Posterior vena cava (tissue), 2 donors: ENCODE measurements around the gene CCDC137. TPM values are rescaled to one million over a fixed set of nuclear protein-coding genes. Genes with fewer than 3 reads are reported as not detected.

Experiments used
- DNase-seq: peaks from one replicate; pipeline ENCODE4 v3.0.0-alpha.2; 2020; ENCODE audit warnings: low spot score
- intact Hi-C, 2 donors: fragments of 100-400 bp; cut with DNase I; formaldehyde crosslinking; loops; one replicate each; pipeline versions ENCODE4 v1.14.1 to v1.14.2; 2022 to 2023
- total RNA-seq, 2 donors: library from RNA; stranded (reverse); fragmentation: NEBNext Ultra II Directional; extraction: Animal tissue kit (Norgen Biotek cat#: 25700); gene quantifications; one replicate each; pipeline ENCODE4 v1.2.1, GENCODE V29; 2021
- donor health status: DM: yes; HTN: yes; CAD: no.
- donor health status: DM: yes; HTN: yes; CAD: no.

Gene CCDC137
- total RNA-seq, 2 donors from 2014 or later = 8.5 to 9.9 TPM

DNA sequence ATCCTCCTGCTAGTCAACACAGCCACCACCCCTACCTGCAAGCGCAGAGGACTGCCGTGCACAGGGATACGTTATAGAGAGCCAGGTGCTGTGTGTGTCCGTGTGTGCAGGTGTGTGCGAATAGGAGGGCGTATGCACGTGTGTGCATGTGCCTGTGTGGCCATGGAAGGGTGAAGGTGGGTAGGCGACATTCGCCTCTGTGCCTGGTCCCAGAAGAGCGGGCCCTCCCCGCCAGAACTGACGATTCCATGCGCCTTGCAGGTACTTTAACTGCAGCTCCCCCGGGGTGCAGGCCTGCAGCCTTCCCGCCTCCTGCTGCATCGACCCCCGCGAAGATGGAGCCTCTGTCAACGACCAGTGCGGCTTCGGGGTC, 18.9 kb upstream of the CCDC137 start:
- DNase-seq = no peak
- intact Hi-C loops = no loop called here

DNA sequence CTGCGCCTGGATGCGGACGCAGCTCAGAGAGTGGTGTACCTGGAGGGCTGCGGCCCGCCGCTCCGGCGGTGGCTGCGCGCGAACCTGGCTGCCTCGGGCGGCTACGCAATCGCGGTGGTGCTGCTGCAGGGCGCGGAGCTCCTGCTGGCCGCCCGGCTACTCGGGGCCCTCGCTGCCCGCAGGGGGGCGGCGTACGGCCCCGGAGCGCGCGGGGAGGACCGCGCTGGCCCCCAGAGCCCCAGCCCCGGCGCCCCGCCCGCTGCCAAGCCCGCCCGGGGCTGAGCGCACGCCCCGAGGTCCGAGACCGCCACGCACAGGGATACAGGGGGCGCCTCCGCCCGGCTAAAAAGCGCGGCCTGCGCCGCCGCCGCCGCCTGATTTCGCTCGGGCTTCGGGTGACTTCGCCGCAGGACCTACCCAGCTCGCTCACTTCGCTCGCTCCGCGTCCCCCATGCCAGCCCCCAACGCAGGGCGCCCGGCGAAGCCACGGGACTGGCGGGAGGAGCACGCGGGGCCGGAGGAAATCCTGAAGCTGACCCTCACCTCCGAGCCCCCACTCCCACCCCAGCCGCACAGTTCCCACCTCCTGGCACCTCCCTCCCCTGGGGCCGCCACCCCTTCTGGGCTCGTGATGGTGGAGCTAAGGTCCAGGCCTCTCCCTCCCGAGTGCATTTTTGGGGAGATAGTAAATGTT, 18.4 kb upstream of the CCDC137 start:
- intact Hi-C loops = no loop called here
- no peak for DNase-seq

DNA sequence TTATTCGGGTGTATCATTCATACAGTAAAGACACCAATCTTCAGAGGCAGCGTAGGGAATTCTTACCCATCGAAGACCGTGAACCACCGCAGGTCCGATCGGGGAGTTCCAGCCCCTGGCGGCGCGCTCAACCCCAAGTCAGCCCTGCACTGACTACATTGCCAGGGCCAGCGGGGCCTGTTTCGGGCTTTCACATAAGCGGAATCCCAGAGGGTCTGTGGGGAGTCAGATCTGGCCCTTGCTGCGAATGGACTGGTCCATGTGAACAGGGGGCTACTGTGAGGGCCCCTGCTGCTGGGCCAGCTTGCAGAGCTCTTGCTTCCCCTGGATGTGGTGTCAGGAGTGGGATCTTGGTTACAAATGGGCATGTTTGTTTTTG, 17.8 kb upstream of the CCDC137 start:
- DNase-seq = no peak
- intact Hi-C loops = no loop called here

DNA sequence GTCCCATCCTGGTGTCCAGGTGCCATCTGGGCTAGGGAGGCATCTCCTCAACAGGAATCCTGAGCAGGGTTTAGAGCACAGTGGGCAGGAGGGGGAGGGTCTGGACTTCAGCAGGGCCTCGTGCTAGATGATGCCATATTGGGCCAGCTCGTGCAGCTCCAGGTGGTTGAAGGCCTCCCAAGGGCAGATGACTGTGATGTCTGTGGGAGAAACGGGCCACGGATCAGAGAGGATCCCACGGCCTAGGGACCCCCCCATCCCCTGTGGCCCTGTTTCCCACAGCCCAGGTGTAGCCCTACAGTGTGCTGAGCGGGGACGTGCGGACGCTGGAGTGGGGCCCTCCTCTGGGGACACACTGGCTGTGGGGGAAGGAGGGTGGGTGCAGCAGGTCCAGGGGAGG, 15.6 kb upstream of the CCDC137 start:
- intact Hi-C loops = no loop called here
- DNase-seq = no peak

DNA sequence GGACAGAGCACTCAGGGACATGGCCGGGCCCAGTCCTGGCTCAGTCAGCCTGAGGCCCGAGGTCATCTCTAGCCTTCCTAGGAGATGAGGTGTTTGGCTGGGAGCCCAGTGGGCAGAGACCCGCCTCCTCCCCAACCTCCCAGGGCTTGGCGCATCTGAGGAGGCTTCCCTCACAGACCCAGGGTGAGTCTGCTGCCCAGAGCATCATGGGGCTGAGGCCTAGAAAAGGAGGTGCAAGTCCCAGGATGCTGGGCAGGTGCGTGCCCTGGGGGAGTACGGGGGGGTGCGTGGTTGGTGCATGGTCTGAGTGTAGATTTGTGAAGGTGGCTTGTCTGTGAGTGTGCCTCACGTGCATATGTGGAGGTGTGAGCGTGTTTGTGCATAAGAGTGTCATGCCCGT, 14.8 kb upstream of the CCDC137 start:
- DNase-seq = no peak
- intact Hi-C loops = no loop called here

DNA sequence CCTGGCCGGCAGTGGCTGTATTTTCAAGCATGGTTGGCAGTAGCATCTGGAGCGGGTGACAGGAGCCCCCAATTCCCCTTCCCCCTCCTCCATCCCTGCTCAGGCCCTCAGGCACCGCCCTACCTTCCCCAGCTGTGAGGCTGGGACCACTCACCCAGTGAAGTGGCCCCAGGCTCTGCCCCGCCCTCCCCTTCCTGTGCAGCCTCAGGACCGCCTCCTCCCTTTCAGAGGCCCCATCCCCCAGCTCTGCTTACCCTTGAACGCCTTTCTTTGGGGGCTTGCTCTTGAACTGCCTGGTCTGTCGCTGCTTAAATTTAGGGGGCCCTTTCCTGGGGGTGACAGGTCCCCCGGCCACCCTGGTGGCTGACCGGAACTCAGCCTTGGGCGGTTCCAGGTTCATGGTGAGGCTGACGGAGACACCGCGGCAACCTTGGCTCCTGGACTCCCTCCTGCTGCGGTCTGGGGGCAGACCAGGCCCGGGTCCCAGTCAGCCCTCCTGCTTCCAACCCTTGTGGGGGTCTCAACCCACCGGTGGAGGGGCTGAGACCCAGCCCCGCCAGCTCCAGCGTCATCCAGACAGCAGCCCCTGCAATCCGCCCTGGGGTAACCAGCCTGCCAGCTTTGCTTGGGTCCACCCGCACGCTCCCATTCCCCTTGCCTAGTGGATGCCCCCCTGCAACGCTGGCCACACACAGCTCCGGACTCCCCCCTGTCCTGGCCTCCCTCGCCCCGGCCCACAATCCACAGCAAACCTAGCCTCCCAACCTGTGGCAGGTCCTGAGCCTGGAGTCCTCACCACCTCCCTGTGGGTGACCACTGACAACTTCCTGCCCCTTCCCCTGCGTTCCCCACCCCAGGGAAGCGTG, 13.4 kb upstream of the CCDC137 start:
- DNase-seq = no peak
- intact Hi-C loops = no loop called here

DNA sequence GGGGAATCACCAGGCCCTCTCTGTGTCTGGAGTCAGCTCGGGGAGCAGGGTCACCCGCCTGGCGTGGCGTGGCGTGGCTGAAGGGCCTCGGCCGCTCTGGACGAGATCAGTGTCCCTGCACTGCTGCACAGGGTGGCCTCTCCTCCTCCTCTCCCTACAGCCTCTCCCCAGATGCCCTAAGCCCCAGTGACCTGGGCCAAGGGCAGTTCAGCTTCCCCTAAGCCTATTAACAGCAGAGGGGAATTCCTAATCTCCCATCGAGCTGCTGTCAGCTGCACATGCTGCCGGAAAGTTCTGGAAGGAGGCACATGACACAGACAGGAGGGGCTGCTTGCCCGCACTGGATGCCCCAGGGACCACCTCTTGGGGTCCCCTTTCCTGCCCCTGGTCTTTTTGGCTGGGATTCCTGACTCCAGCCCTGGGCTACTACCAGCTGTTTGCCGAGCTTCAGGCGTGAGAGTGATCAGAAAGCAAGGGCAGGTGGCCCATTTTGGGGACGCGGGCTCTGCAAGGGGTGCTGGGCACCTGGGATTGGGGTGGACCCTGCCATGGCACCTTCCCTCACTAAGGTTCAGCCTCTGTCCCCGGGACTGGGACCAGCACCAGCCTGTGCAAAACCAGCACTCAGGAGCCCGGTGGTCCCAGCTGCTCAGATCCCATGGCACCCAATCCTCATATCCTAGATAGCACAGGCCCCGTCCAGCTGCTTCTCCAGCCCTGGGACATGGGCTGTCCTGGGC, 11.0 kb upstream of the CCDC137 start:
- intact Hi-C loops = no loop called here
- no peak for DNase-seq

DNA sequence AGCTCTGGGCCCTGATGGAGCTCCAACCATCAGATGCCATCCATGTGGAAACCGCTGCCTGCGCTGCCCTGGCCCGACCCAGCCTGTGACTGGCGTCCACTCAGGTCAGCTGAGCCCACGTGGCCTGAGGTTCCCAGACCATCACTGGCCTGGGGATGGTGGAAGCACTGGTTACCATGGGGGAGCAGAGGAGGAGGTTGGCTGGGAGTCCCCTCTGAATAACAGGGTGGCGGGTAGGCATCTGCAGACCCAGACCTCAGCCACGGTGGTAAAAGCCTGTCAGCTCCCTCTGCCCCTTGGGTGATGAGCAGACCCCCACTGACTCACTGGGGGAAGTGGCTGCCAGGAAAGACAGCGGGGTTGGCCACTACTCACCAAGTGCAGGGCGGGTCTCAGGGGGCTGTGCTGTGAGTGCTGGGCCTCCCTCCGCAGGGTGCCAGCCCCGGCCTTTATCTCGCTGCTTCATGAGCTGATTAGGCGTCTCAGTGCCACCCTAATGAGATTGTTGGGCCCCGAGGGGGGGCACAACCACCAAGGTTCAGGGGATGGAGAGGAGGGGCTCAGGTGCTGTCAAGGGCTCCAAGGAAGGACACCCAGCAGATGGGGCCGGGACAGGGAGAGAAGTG, 10.3 kb upstream of the CCDC137 start, which contains the start of gene PDE6G:
TSS of gene PDE6G (minus strand) at position 425 of the 626 bp plus-strand sequence. CDS start 3,237 bp downstream, outside the sequence.
- no peak for DNase-seq
- intact Hi-C loops = no loop called here

DNA sequence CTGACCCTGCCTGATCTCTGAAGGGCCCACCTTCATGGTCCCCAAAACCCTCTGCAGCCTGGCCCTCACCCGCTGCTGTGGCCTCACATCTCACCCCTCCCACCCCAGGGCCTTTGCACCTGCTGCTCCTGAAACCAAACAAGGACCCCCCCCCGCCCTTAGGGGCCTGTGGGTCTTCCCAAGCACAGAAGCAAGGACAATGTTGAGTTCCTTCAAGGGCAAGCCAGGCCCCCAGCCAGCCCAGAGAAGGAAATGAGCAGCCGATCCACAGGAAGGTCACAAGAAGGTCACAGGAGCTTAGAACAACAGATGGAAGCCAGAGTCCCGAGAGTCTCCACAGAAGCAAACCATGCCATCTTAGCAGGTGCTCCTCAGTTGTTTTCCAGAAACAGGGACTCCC, 9.7 kb upstream of the CCDC137 start:
- intact Hi-C loops = no loop called here
- no peak for DNase-seq

DNA sequence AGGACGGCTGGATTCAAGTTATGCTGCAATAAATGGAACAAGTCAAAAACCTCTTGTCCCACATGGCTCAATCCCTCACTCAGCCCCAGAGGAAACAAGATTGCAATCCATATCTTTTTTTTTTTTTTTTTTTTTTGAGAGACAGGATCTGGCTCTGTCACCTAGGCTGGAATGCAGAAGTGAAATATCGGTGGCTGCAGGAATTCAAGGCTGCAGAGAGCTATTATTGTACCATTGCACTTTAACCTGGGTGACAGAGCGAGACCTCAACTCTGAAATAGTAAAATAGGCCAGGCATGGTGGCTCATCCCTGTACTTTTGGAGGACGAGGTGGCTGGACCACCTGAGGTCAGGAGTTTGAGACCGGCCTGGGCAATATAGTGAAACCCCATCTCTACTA, 7.5 kb upstream of the CCDC137 start:
- no peak for DNase-seq
- intact Hi-C loops = no loop called here

DNA sequence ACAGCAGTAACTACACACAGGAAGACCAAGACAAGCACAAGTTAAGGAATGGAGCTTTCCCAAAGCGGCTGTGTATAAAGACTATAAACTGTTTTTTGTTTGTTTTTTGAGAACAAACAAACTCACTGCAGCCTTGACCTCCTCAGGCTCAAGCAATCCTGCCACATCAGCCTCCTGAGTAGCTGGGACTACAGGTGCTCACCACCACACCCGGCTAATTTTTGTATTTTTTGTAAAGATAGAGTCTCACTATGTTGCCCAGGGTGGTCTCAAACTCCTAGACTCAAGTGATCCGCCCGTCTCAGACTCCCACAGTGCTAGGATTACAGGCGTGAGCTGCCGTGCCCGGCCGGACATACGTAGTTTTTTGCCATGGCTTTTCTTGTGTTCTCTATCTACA, 6.1 kb upstream of the CCDC137 start:
- no peak for DNase-seq
- intact Hi-C loops = no loop called here

DNA sequence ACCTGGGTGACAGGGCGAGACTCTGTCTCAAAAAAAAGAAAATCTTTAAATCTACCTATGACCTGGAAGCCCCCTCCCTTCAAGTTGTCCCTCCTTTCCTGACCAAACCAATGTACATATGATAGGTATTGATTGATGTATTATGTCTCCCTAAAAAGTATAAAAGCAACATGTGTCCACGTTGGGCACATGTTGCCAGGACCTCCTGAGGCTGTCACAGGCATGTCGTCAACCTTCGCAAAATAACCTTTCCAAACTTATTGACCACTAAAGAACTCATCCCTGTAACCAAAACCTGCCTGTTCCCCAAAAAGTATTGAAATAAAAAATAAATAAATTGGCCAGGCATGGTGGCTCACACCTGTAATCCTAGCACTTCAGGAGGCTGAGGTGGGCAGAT, 4.5 kb upstream of the CCDC137 start:
- intact Hi-C loops = no loop called here
- no peak for DNase-seq

DNA sequence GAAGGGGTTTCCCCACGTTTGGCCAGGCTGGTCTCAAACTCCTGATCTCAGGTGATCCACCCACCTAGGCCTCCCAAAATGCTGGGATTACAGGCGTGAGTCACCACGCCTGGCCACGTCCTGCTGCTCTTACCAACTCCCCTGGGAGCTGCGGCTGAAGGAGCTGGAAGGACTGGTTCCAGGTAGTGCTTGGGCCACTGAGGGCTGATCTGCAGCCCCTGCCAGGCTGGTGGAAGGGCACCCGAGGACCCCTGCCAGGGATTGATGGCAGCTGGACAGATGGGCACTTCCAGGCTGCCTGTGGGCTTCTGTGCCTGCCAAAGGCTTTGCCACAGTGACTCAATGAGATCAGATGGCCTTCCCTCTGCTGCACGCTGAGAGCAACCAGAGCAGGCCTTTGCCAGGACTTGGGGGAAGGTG, 2.5 kb upstream of the CCDC137 start:
- DNase-seq = no peak
- intact Hi-C loops = no loop called here

DNA sequence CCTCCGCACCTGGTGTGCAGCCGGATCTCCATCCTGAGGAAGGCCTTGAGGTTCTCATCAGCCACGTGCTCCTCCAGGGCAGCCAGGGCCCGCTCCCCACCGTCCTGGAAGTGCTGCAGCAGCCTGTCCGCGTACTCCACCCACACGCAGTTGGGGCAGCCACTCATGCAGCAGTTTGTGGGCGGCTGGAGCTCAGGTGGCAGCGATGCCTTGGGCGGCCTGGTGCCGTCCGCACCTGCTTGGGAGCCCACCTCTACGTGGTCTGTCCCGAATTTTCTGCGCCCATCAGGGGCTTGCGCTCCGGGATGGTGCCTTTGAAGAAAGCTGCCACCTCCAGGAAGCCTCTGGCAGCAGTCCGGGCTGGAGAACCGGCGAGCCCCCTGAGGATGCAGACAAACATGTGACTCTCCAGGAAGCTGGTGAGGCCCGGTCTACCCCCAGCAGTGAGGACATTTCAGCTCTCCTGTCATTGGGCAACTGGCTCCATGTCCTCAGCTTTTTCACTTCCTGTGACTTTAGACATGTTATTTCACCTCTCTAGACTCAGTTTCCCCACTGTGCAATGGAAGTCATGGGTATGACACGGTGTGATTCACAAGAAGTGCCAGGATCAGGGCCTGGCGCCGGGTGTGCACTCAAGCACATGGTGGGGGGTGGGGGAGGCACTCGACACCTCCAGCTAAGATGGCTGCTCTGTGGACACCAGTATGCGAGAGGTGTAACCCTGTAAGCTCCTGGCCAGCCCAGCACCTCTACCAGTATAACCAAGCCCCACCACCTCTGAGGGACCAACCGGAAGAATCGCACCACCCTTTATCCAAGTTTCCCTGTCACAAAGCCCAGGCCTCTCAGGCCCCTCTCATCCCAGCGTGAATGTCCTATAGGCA, 1.1 kb upstream of the CCDC137 start:
- no peak for DNase-seq

DNA sequence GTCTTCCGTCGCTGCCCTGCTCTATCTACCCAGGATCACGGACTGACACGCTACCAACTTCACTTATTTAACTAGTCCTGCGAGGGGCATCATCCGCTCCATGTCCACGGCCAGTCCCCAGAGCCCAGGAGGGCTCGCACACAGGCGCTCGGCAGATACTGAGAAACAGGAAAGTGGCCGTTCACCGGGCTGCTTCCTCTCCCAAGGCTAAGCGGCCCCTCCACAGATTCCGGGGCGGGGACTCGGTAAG, 520 bp upstream of the CCDC137 start:
- intact Hi-C loops = no loop called here
- no peak for DNase-seq

More for the DNA sequence above, 1.1 kb upstream of the CCDC137 start:
- intact Hi-C loops = no loop called here

DNA sequence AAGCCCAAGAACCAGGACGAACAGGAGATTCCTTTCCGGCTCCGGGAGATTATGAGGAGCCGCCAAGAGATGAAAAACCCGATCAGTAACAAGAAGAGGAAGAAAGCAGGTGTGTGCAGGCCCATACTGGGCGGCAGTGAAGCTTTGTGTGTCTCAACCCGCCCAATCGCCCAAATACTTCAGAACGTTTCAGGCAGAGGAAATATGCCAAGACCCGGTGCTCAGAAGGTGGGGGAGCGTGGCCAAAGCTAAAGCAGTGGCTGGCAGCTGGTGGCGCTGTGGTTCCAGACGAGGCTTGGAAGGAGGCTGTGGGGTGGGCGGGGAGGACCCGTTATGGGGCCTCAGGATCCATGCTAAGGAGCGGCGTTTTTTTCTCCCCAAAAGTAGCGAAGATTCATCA, 1.2 kb downstream of the CCDC137 start:
- intact Hi-C loops = no loop called here
- DNase-seq = no peak

DNA sequence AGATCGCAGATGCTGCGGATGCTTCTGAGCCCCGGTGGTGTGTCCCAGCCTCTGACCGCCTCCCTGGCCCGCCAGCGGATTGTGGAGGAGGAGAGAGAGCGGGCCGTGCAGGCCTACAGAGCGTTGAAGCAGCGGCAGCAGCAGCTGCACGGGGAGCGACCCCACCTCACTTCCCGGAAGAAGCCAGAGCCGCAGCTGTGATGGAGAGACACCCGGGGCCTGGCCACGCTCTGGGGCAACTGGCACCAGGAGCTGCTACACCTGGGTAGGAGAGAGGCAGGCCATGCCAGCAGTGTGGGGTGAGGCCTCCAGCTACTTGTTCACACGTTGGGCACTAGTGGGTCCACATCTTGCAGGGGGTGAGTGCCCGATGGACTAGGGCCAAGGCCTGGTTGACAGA, 6.0 kb downstream of the CCDC137 start:
- DNase-seq = no peak

DNA sequence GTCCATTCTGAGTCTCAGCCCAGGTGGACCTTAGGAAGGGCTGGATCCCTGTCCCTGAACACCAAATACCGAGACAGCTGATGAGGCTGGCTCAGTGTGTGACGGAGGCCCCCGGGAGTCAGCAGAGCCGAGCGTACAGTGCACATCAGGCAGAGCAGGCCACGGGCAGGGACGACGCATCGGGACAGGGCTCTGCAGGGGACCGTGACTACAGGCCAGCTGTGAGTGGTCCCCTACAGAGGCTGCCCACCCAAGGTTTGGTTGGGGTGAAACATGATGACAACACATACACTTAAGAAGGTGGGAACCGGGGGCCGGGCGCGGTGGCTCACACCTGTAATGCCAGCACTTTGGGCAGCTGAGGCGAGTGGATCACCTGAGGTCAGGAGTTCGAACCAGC, 6.4 kb downstream of the CCDC137 start:
- intact Hi-C loops = no loop called here
- DNase-seq = no peak

More for the DNA sequence above, 6.0 kb downstream of the CCDC137 start:
- intact Hi-C loops = no loop called here
